ENCODE results near the gene GALR1.
"Not testable (repeated sequence)": the region's sequence is repeated elsewhere in the genome, so short reads cannot be mapped to it uniquely, and the experiment has no call there.

GALR1 gene

GRCh38 chr18:77250926-77251729, 1.5 kb downstream of the GALR1 start:
- DNase-seq (ENCODE audit: low read depth): no peak

- no peak for DNase-seq (ENCODE audit: low read depth)
These were observed 2.0 kb downstream of the GALR1 start for GRCh38 chr18:77251730-77252050.

GRCh38 chr18:77254711-77255405, 5.2 kb downstream of the GALR1 start:
- no peak for DNase-seq (ENCODE audit: low read depth)

GRCh38 chr18:77255426-77256105, 5.9 kb downstream of the GALR1 start:
- DNase-seq (ENCODE audit: low read depth): no peak

GRCh38 chr18:77262643-77263465, 13.2 kb downstream of the GALR1 start:
- DNase-seq (ENCODE audit: low read depth): no peak

- no peak for DNase-seq (ENCODE audit: low read depth)
These were observed 13.8 kb downstream of the GALR1 start for GRCh38 chr18:77263466-77263763.

GRCh38 chr18:77267969-77268368, 18.3 kb downstream of the GALR1 start:
- no peak for DNase-seq (ENCODE audit: low read depth)

- DNase-seq (ENCODE audit: low read depth): no peak
These were observed 18.8 kb downstream of the GALR1 start for GRCh38 chr18:77268456-77268855.

- no peak for DNase-seq (ENCODE audit: low read depth)
These were observed 22.2 kb downstream of the GALR1 start for GRCh38 chr18:77271576-77272481.

- not testable (repeated sequence) for DNase-seq (ENCODE audit: low read depth)
These were observed 41.2 kb downstream of the GALR1 start for GRCh38 chr18:77290841-77291240.

GRCh38 chr18:77298172-77298571, 48.5 kb downstream of the GALR1 start:
- DNase-seq (ENCODE audit: low read depth): no peak

- no peak for DNase-seq (ENCODE audit: low read depth)
These were observed 50.1 kb downstream of the GALR1 start for GRCh38 chr18:77299706-77300105.

GRCh38 chr18:77300579-77300978, 50.9 kb downstream of the GALR1 start:
- no peak for DNase-seq (ENCODE audit: low read depth)

GRCh38 chr18:77304268-77304667, 54.6 kb downstream of the GALR1 start:
- DNase-seq (ENCODE audit: low read depth): no peak

GRCh38 chr18:77305676-77306075, 56.0 kb downstream of the GALR1 start:
- DNase-seq (ENCODE audit: low read depth): no peak

- DNase-seq (ENCODE audit: low read depth): no peak
These were observed 58.6 kb downstream of the GALR1 start for GRCh38 chr18:77308216-77308615.

- no peak for DNase-seq (ENCODE audit: low read depth)
These were observed 64.9 kb downstream of the GALR1 start for GRCh38 chr18:77314511-77314910.

GRCh38 chr18:77314952-77315351, 65.3 kb downstream of the GALR1 start:
- no peak for DNase-seq (ENCODE audit: low read depth)

GRCh38 chr18:77316008-77316407, 66.4 kb downstream of the GALR1 start:
- DNase-seq (ENCODE audit: low read depth): no peak

- DNase-seq (ENCODE audit: low read depth): no peak
These were observed 67.0 kb downstream of the GALR1 start for GRCh38 chr18:77316641-77317040.

- no peak for DNase-seq (ENCODE audit: low read depth)
These were observed 71.4 kb downstream of the GALR1 start for GRCh38 chr18:77320971-77321559.
